ENCODE measurements around the gene DDX59.

DNA sequence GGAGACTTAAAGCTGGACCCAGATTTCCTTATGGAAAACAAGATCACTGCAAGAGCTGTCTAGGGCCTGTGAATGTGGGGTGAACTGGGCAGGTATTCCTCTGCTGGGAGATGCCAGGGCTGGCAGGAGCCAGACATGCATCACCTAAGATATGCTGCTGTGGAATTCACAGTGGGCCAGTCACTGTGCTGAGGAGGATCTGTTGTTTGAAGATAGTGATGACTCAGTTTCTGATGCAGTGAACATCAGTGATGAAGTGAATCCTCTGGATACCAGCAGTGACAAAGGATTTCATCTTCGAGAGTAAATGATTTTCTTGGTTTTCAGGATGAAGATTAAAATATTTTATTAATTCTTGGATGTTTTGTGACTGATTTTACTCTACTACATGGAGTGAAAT lies 39.1 kb upstream of the DDX59 start:
- TF ChIP-seq, protein P1, sequence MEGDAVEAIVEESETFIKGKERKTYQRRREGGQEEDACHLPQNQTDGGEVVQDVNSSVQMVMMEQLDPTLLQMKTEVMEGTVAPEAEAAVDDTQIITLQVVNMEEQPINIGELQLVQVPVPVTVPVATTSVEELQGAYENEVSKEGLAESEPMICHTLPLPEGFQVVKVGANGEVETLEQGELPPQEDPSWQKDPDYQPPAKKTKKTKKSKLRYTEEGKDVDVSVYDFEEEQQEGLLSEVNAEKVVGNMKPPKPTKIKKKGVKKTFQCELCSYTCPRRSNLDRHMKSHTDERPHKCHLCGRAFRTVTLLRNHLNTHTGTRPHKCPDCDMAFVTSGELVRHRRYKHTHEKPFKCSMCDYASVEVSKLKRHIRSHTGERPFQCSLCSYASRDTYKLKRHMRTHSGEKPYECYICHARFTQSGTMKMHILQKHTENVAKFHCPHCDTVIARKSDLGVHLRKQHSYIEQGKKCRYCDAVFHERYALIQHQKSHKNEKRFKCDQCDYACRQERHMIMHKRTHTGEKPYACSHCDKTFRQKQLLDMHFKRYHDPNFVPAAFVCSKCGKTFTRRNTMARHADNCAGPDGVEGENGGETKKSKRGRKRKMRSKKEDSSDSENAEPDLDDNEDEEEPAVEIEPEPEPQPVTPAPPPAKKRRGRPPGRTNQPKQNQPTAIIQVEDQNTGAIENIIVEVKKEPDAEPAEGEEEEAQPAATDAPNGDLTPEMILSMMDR (IDR thresholded peaks at IDR 0.05) = no peak
- TF ChIP-seq POLR2AphosphoS5 (IDR thresholded peaks at IDR 0.05) (no peak), POLR2A (IDR thresholded peaks at IDR 0.05) (no peak)

All from prostate gland (tissue), 2 donors.